Measurements from ENCODE around the gene STXBP1. TPM values are rescaled to one million over a fixed set of nuclear protein-coding genes. Genes with fewer than 3 reads are reported as not detected.

The STXBP1 gene
- total and polyA plus RNA-seq, 2 of the 8 experiments (the other 6 are each of a cell fraction or from before 2014, with no cell fraction given): 11.5 to 60.9 TPM

DNA sequence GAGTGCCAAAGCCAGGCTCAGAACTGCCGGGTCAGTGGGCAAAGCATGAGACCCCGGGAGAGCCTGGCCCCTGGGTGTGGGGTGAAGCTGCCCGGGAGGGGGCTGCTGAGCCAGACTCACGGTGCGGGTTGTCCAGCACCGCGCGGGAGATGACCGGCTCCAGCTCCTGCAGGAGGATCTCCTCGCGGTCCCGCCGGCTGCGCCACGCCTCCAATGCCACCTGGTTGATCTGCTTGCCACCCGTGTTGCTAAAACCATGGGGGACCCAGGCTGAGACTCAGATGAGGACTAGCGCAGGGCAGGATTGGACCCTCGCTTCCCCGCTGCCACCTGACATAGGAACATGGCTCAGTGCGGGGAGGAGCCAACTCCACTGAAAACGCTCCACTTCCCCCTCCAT is 120.4 kb downstream of the STXBP1 start (continued):
- no peak for TF ChIP-seq RBBP5 (IDR thresholded peaks at IDR 0.05; ENCODE audit: borderline replicate concordance, low read depth, low read length)
- TF ChIP-seq PHF8 (conservative IDR thresholded peaks at IDR 0.05; ENCODE audit: low read depth, low read length): no peak
- no peak for TF ChIP-seq YY1 (IDR thresholded peaks at IDR 0.05; ENCODE audit: low read depth, low read length)
- no peak for TF ChIP-seq GTF2F1 (IDR thresholded peaks at IDR 0.05; ENCODE audit: borderline replicate concordance, low read depth, low read length)
- TF ChIP-seq, protein P1, sequence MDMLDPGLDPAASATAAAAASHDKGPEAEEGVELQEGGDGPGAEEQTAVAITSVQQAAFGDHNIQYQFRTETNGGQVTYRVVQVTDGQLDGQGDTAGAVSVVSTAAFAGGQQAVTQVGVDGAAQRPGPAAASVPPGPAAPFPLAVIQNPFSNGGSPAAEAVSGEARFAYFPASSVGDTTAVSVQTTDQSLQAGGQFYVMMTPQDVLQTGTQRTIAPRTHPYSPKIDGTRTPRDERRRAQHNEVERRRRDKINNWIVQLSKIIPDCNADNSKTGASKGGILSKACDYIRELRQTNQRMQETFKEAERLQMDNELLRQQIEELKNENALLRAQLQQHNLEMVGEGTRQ (IDR thresholded peaks at IDR 0.05; ENCODE audit: low read length): no peak
- no peak for TF ChIP-seq SUZ12 (IDR thresholded peaks at IDR 0.05; ENCODE audit: low read length)
- TF ChIP-seq CREB1 (IDR thresholded peaks at IDR 0.05): no peak
